ENCODE results near the gene PLA2G4C. TPM values are rescaled to one million over a fixed set of nuclear protein-coding genes. Genes with fewer than 3 reads are reported as not detected.
"Not testable (repeated sequence)": the region's sequence is repeated elsewhere in the genome, so short reads cannot be mapped to it uniquely, and the experiment has no call there.

The PLA2G4C gene
- polyA plus RNA-seq, 3 donors = 6.0 to 11.1 (median 10.6) TPM

DNA sequence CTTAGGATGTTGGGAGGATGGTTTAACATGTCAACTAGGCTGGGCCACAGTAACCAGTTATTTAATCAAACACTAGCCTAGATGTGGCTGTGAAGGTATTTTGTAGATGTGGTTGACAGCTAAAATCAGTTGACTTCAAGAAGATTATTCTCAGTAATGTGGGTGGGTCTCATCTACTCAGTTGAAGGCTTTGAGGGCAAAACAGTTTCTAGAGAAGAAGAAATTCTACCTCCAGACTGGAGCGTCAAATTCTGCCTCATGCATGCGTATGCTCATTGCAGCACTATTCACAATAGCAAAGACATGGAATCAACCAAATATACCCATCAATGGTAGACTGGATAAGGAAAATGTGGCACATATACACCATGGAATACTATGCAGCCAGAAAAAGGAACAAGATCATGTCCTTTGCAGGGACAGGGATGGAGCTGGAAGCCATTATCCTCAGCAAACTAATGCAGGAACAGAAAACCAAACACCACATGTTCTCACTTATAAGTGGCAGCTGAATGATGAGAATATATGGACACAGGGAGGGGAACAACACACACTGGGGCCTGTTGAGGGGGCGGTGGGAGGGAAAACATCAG, 40.3 kb downstream of the PLA2G4C start:
- not testable (repeated sequence) for DNase-seq (ENCODE audit: extremely low read depth in 1 of 11, low read depth in 9 of 11, low spot score in 4 of 11)

DNA sequence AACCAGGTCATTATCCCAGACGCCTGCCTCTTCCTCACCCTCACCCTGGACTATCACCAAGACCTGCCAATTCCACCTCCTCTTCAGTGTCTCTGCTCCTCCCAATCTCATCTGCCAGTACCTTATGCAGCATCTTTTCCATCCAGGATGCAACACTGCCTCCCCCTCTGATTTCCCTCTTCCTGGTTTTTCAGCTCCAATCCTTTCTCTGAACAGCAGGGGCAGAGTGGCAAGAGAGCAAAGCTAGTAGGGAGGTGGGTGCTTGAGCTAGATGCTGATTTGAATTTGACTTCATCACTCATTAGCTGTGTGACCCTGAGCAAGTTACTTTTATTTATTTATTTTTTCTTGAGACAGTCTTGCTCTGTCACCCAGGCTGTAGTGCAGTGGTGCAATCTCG, 41.2 kb downstream of the PLA2G4C start:
- DNase-seq (ENCODE audit: extremely low read depth in 1 of 11, low read depth in 9 of 11, low spot score in 4 of 11) = no peak

GRCh38 chr19:48064509-48064908, 46.1 kb downstream of the PLA2G4C start:
- DNase-seq (ENCODE audit: extremely low read depth in 1 of 11, low read depth in 9 of 11, low spot score in 4 of 11) = no peak

DNA sequence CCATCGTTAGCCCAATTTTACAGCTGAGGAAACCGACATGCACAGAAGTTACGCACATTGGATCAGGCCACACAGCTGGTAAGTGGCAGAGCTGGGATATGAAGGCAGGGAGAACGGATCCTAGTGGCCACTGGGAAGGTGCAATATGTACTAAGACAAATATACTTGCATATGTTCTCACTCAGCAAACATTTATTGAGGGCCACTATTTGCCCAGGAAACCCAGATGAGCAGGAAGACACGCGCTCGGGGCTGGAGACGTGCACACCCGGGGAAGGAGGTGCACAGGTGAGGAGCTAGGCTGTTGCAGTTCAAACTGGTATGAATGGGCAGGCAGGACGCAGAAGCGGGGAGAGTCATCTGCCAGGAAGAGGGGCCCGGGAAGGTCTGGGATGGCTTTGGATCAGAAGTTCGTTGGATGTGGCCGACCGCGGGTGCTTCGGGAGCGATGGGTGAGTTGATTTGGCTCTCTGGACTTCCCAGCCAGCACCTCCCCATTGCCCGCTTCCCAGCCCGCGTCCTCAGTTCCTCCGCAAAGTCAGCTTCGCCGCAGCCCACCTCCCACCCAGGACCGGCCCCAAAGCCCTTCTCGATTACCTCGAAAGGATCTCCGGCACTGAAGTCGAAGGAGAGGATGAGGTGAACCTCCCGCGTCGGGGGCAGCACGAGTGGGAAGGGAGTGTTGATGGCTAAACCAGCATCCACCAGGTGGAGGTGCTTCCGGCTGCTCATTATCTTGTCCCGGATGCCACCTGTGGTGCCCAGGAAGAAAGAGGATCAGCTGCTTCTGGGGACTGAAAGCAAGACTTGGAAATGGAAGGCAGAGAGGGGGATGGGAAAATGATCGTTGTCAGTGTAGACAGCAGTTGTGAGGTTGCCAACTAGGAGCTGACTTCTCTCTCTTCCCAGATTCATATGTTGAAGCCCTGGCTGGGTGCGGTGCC, 48.9 kb downstream of the PLA2G4C start:
- DNase-seq (ENCODE audit: extremely low read depth in 1 of 11, low read depth in 9 of 11, low spot score in 4 of 11) = no peak

- DNase-seq (ENCODE audit: extremely low read depth in 1 of 11, low read depth in 9 of 11, low spot score in 4 of 11) = no peak
Measured at GRCh38 chr19:48060381-48060780, 50.2 kb downstream of the PLA2G4C start.

DNA sequence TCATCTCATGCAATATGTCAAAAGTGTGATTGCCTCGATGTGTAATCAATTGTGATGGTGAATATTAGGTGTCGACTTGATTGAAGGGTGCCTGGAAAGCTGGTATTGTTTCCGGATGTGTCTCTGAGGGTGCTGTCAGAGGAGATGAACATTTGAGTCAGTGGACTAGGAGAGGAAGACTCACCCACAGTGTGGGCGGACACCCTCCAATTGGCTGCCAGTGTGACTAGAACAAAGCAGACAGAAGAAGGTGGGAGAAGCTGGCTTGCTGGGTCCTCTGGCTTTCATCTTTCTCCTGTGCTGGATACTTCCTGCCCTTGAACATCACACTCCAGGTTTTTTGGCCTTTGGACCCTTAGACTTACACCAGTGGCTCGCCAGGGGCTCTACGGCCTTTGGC, 51.3 kb downstream of the PLA2G4C start:
- no peak for DNase-seq (ENCODE audit: extremely low read depth in 1 of 11, low read depth in 9 of 11, low spot score in 4 of 11)

DNA sequence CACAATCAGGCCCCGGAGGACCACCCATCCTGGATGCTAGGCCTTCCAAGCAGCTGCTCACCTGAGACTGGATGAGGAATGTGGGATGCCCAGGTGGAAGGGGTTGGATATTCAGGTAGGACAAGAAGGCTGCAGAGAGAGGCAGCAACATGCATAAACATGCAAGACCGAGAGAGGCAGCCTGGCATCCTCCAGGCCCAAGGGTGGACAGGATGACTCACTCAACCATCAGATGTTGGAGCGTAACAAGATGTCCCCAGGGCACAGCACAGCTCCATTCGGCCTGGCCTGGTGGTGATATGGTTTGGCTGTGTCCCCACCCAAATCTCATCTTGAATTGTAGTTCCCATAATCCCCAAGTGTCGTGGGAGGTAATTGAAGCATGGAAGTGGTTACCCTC, 56.8 kb downstream of the PLA2G4C start:
- no peak for DNase-seq (ENCODE audit: extremely low read depth in 1 of 11, low read depth in 9 of 11, low spot score in 4 of 11)

DNA sequence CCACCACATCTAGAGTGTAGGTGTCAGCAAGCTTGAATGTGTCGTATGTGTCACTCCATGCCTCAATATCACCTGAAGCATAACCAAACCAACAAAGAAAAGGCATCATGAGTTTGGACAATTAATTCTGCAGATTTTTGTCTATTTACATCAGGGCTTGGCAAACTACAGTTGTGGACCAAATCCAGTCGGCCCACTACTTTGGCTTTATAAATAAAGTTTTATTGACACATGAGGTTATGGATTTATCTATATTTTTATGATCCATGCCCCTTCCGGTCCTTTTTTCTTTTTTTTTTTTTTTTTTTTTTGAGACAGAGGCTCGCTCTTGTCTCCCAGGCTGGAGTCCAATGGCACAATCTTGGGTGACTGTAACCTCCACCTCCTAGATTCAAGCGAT, 57.5 kb downstream of the PLA2G4C start:
- DNase-seq (ENCODE audit: extremely low read depth in 1 of 11, low read depth in 9 of 11, low spot score in 4 of 11) = no peak

DNA sequence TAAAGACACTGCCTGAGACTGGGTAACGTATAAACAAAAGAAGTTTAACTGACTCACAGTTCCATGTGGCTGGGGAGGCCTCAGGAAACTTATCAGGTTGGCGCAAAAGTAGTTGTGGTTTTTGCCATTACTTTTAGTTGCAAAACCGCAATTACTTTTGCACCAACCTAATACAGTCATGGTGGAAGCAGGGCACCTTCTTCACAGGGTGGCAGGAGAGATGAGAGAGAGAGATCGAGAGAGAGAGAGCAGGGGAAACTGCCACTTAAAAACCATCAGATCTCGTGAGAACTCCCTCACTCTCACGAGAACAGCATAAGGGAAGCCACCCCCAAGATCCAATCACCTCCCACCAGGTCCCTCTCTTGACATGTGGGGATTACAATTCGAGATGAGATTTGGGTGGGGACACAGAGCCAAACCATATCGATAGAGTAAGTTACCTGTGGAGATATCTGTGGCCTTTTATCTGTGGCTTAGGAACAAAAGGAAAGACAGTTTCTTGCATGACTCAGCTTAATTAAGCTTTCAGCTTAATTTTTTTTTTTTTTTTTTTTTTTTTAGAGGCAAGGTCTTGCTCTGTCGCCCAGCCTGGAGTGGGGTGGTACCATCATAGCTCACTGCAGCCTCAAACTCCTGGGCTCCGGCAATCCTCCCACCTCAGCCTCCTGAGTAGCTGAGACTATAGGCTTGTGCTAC, 59.1 kb downstream of the PLA2G4C start:
- no peak for DNase-seq (ENCODE audit: extremely low read depth in 1 of 11, low read depth in 9 of 11, low spot score in 4 of 11)

- no peak for DNase-seq (ENCODE audit: extremely low read depth in 1 of 11, low read depth in 9 of 11, low spot score in 4 of 11)
Measured at GRCh38 chr19:48044561-48044960, 66.1 kb downstream of the PLA2G4C start.

- DNase-seq (ENCODE audit: extremely low read depth in 1 of 11, low read depth in 9 of 11, low spot score in 4 of 11) = no peak
Measured at GRCh38 chr19:48043675-48044258, 66.8 kb downstream of the PLA2G4C start, which contains the start of gene CABP5. Gene CABP5 (minus strand): TSS chr19:48044079. CDS start chr19:48043922, 157 bp downstream.

DNA sequence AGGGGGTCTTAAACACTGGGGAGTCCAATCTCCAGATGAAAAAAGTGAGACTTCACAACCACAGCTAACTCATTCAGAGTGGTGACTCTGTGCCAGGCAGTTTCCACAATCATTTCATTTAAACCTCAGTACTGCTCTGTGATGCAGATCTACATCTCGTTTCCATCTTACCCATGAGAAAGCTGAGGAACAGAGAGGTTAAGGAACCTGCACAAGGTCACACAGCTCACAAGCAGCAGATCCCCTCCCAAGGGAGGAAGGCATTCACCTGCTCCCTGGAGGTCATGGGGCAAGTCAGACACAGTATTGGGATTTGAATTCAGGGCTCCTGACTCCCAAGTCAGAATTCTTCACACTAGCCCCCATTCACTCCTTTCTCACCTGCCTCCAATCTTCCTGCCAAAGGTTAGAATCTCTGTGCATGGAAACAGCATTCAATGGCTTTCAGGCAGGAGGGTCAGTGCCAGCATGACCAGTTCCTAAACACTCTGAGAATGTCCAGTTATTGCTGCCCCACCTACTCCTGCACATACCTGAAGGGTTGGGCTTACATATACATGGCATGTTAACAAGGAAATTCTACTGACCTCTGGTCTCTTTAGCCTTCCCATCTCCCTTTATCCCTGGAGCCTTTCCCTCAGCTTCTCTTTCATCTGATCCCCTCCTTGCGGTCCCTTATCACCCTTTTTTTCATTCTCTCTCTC, 68.6 kb downstream of the PLA2G4C start:
- no peak for DNase-seq (ENCODE audit: extremely low read depth in 1 of 11, low read depth in 9 of 11, low spot score in 4 of 11)

DNA sequence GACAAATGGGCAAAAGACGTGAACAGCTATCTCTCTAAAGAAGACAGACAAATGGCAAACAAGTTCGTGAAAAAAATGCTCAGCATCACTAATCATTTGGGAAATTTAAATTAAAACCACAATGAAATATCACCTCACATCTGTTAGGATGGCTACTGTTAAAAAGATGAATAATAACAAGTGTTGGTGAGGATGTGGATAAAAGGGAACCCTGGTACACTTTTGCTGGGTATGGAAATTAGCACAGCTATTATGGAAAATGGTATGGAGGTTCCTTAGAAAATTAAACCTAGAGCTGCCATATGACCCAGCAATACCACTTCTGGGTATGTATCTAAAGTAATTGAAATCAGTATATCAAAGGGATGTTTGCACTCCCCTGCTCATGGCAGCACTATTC, 73.9 kb downstream of the PLA2G4C start:
- no peak for DNase-seq (ENCODE audit: extremely low read depth in 1 of 11, low read depth in 9 of 11, low spot score in 4 of 11)

- no peak for DNase-seq (ENCODE audit: extremely low read depth in 1 of 11, low read depth in 9 of 11, low spot score in 4 of 11)
Measured at GRCh38 chr19:48033604-48034003, 77.0 kb downstream of the PLA2G4C start.

DNA sequence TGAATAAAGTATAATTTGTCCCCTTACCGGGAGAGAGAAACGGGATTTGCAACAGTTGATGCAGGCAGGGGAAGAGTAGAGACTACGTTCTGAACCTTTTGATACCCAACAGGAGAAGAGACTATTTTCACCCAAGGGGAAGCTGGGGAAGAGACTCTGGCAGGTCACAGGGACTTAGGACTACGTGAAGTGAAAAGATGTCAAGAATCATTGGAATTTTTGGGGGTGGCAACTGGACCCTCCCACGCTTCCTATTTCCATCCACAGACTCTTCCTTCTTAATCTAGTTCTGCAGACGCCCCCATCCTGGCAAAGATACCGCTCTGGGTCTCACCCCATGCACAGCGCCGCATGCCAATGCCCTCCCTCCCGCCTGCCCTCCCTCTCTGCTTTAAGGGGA, 80.5 kb downstream of the PLA2G4C start:
- DNase-seq (ENCODE audit: extremely low read depth in 1 of 11, low read depth in 9 of 11, low spot score in 4 of 11) = no peak

DNA sequence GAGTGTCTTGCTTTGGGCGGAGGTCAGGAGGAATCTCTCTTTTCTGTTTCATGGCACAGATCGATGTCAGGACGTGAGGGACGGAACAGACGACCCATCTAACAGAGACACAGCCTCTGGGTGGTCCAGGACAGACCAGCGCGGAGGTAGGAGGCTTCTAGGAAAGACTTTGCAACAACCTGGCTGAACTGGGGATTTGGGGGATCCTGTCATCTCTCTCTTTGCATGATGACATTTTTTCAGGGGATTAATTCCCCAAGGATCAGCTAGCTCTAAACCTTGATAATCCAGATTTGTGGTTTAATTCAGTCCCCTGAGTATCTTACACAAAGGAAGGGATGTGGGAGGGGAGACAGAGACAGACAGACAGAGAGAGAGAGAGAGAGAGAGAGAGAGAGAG, 81.2 kb downstream of the PLA2G4C start:
- DNase-seq (ENCODE audit: extremely low read depth in 1 of 11, low read depth in 9 of 11, low spot score in 4 of 11) = no peak

DNA sequence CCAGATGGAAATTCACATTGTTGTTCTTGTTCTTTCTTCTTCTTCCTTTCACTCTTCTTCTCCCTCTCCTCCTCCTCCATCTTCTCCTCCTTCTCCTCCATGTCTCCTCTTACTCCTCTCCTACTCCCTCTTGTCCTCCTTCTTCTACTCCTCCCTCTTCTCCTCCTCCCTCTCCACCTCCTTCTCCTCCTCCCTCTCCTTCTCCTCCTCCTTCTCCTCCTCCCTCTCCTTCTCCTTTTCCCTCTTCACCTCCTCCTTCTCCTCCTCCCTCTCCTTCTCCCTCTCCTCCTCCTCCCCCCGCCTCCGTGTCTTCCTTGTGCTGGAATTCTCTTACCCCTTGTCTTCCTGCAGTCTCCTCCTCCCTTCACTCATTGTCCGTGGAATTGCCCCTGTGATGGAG, 85.1 kb downstream of the PLA2G4C start:
- DNase-seq (ENCODE audit: extremely low read depth in 1 of 11, low read depth in 9 of 11, low spot score in 4 of 11) = no peak

DNA sequence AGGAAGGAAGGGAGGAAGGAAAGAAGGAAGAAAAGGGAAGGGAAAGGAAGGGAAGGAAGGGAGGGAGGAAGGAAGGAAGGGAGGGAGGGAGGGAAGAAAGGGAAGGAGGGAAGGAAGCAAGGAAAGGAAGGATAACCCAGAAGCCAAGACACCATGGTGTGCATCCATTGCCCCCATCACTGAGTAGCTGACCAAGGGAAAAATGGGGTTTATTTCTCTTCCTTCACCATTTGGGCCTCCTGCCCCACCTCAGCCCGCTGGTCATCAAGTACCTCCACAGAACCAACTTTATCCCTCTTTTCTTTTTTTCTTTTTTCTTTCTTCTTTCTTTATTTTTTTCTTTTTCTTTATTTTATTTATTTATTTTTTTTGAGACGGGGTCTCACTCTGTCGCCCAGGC, 87.1 kb downstream of the PLA2G4C start:
- DNase-seq (ENCODE audit: extremely low read depth in 1 of 11, low read depth in 9 of 11, low spot score in 4 of 11) = no peak

DNA sequence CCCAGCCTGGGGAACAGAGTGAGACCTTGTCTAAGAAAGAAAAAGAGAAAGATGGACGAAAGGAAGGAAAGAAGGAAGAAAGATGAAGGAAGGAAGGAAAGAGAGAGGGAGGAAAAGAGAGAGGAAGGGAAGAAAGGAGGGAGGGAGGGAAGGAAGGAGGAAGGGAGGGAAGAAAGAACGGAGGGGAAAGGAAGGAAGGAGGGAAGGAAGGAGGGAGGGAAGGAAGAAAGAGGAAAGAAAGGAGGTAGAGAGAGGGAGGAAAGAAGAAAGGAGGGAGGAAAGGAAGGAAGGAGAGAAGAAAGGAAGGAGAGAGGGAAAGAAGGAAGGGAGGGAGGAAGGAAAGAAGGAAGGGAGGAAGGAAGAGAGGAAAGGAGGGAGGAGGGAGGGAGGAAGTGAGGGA, 87.6 kb downstream of the PLA2G4C start:
- DNase-seq (ENCODE audit: extremely low read depth in 1 of 11, low read depth in 9 of 11, low spot score in 4 of 11) = no peak

Measured in renal cortex interstitium (tissue), 11 donors.